Sigmoid colon (tissue), 4 donors: ENCODE measurements around the gene RASGRP2.

Experiments
- EP300 ChIP-seq, 4 donors: sonication (generic); formaldehyde crosslinking; IDR thresholded peaks; one replicate each; pipeline ENCODE4 v1.6.1; 2017; ENCODE audit warnings: antibody characterized with exemption in 4 of 4
- POLR2A ChIP-seq, 2 donors: fragments of 450-650 bp; IDR thresholded peaks; one replicate each; pipeline ENCODE4 v1.6.1; 2016; ENCODE audit warnings: antibody characterized with exemption in 2 of 2, mild to moderate bottlenecking in 2 of 2, moderate library complexity in 2 of 2
- TF ChIP-seq, protein P1 (sequence below), 4 experiments: fragments of 450-650 bp in 3 of 4; fragments of 200-600 bp in 1 of 4; IDR thresholded peaks; one replicate each; pipeline ENCODE4 v1.5.1; 2016 to 2019; ENCODE audit warnings: antibody characterized with exemption in 4 of 4, mild to moderate bottlenecking in 3 of 4, moderate library complexity in 2 of 4

- no peak for TF ChIP-seq POLR2A (IDR thresholded peaks at IDR 0.05)
- TF ChIP-seq, protein P1, sequence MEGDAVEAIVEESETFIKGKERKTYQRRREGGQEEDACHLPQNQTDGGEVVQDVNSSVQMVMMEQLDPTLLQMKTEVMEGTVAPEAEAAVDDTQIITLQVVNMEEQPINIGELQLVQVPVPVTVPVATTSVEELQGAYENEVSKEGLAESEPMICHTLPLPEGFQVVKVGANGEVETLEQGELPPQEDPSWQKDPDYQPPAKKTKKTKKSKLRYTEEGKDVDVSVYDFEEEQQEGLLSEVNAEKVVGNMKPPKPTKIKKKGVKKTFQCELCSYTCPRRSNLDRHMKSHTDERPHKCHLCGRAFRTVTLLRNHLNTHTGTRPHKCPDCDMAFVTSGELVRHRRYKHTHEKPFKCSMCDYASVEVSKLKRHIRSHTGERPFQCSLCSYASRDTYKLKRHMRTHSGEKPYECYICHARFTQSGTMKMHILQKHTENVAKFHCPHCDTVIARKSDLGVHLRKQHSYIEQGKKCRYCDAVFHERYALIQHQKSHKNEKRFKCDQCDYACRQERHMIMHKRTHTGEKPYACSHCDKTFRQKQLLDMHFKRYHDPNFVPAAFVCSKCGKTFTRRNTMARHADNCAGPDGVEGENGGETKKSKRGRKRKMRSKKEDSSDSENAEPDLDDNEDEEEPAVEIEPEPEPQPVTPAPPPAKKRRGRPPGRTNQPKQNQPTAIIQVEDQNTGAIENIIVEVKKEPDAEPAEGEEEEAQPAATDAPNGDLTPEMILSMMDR (IDR thresholded peaks at IDR 0.05), result no peak
- TF ChIP-seq EP300 (IDR thresholded peaks at IDR 0.05), result no peak
Observed at GRCh38 chr11:64715110-64715509, 28.8 kb downstream of the RASGRP2 start.
